Measurements from ENCODE around the gene UGT1A8.

DNA sequence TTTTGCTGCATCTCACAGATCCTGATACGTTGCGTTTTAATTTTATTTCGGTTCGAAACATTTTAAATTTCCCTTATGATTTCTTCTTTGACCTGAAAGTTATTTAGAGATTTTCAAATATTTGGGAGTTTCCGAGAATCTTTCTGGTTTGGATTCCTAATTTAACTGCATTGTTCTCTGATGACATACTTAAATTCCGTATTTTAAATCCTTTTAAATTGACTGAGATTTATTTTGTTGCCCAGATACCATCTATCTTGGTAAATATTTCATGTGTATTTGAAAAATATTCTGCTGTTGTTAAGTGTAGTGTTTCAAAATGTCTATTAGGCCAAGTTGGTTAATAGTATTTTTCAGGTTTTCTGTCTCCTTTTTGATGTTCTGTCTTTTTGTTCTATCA, 198.4 kb downstream of the UGT1A8 start:
- TF ChIP-seq CTCF (conservative IDR thresholded peaks at IDR 0.05; ENCODE audit: low read depth, low read length) = no peak
- no peak for TF ChIP-seq BHLHE40 (IDR thresholded peaks at IDR 0.05; ENCODE audit: low read depth, low read length)
- no peak for TF ChIP-seq POLR2A (IDR thresholded peaks at IDR 0.05; ENCODE audit: low read depth, low read length)
- no peak for TF ChIP-seq MXI1 (IDR thresholded peaks at IDR 0.05; ENCODE audit: borderline replicate concordance, low read depth, low read length)
- no peak for TF ChIP-seq NFE2L2 (IDR thresholded peaks at IDR 0.05; ENCODE audit: low read depth, low read length)
- no peak for TF ChIP-seq ELK1 (IDR thresholded peaks at IDR 0.05; ENCODE audit: borderline replicate concordance, low read depth, low read length)

All from IMR-90 (cell line).